Cardiac muscle cell (in vitro differentiated cells and primary cell): ENCODE results near the gene PCBD1. TPM values are rescaled to one million over a fixed set of nuclear protein-coding genes. Genes with fewer than 3 reads are reported as not detected.

Source experiments
- DNase-seq, 2 donors: peaks; one replicate each; pipeline versions ENCODE4 v3.0.0 to v3.0.0-alpha.2; 2010 to 2017; ENCODE audit warnings: low read depth in 1 of 2, low spot score in 1 of 2
- H3K27ac ChIP-seq: fragments of 200-600 bp; sonication (generic); 2 replicates; pipeline ENCODE4 v1.5.1; 2016
- H3K27me3 ChIP-seq: fragments of 200-600 bp; sonication (generic); 2 replicates; pipeline ENCODE4 v1.6.0; 2016; ENCODE audit warnings: control low read depth
- H3K36me3 ChIP-seq: fragments of 200-600 bp; sonication (generic); 2 replicates; pipeline ENCODE4 v1.5.1; 2016; ENCODE audit warnings: control low read depth
- H3K4me1 ChIP-seq: fragments of 200-600 bp; sonication (generic); 2 replicates; pipeline ENCODE4 v1.8.1; 2017; ENCODE audit warnings: low read depth, mild to moderate bottlenecking, mixed run types
- H3K4me3 ChIP-seq: fragments of 200-600 bp; sonication (generic); 2 replicates; pipeline ENCODE4 v1.5.1; 2016; ENCODE audit warnings: mild to moderate bottlenecking
- H3K9me3 ChIP-seq: fragments of 200-600 bp; sonication (generic); 2 replicates; pipeline ENCODE4 v1.5.1; 2017; ENCODE audit warnings: low read depth, mild to moderate bottlenecking, control low read depth
- CTCF ChIP-seq: IDR thresholded peaks from 2 replicates; pipeline ENCODE4 v1.5.1; 2012; ENCODE audit warnings: low read depth, mild to moderate bottlenecking, low read length
- polyA plus RNA-seq: library from polyadenylated mRNA; unstranded; fragments of >200 nt; fragmentation: Nextera tagmentation; extraction: Ambion mirVana; gene quantifications from 2 replicates; pipeline ENCODE4 v1.2.1, GENCODE V29; 2016
- total RNA-seq: library from RNA; depleted of rRNA; stranded (reverse); fragments of >200 nt; gene quantifications from 2 replicates; pipeline ENCODE4 v1.2.3, GENCODE V29; 2016

PCBD1 gene
- total and polyA plus RNA-seq, 2 experiments from 2014 or later, result 145 to 264 TPM

- no peak for DNase-seq
- H3K36me3 ChIP-seq, result no peaks in the 10 kb centered on the region
- H3K9me3 ChIP-seq, result no peaks in the 10 kb centered on the region
- H3K4me3 ChIP-seq, result no peak overlapping the region
- TF ChIP-seq CTCF, result no peak
- H3K4me1 ChIP-seq, result peaks cover 11% of the 10 kb centered on the region
- no peak overlapping the region for H3K27ac ChIP-seq
- no peaks in the 10 kb centered on the region for H3K27me3 ChIP-seq
Measured at GRCh38 chr10:70912556-70912955, 24.2 kb upstream of the PCBD1 start.

- Histone ChIP-seq H3K4me3 (no peak overlapping the region), H3K9me3 (no peaks in the 10 kb centered on the region), H3K27me3 (no peaks in the 10 kb centered on the region), H3K4me1 (peaks cover 15% of the 10 kb centered on the region), H3K27ac (no peak overlapping the region), H3K36me3 (no peaks in the 10 kb centered on the region)
- no peak for TF ChIP-seq CTCF
- no peak for DNase-seq
Measured at GRCh38 chr10:70911386-70911785, 23.0 kb upstream of the PCBD1 start.

GRCh38 chr10:70910486-70911341 is 22.3 kb upstream of the PCBD1 start:
- H3K27me3 ChIP-seq, result no peaks in the 10 kb centered on the region
- H3K9me3 ChIP-seq, result no peaks in the 10 kb centered on the region
- H3K36me3 ChIP-seq, result no peaks in the 10 kb centered on the region
- H3K27ac ChIP-seq, result no peak overlapping the region
- DNase-seq, result no peak
- H3K4me3 ChIP-seq, result no peak overlapping the region
- no peak for TF ChIP-seq CTCF
- H3K4me1 ChIP-seq, result peaks cover 15% of the 10 kb centered on the region

- H3K27me3 ChIP-seq, result no peaks in the 10 kb centered on the region
- DNase-seq, result no peak
- TF ChIP-seq CTCF, result no peak
- no peaks in the 10 kb centered on the region for H3K36me3 ChIP-seq
- peaks cover 15% of the 10 kb centered on the region for H3K4me1 ChIP-seq
- no peak overlapping the region for H3K27ac ChIP-seq
- no peaks in the 10 kb centered on the region for H3K9me3 ChIP-seq
- H3K4me3 ChIP-seq, result no peak overlapping the region
Measured at GRCh38 chr10:70909326-70909935, 21.1 kb upstream of the PCBD1 start.

GRCh38 chr10:70908406-70909296 is 20.3 kb upstream of the PCBD1 start:
- TF ChIP-seq CTCF, result no peak
- Histone ChIP-seq H3K4me3 (no peak overlapping the region), H3K9me3 (no peaks in the 10 kb centered on the region), H3K4me1 (peaks cover 15% of the 10 kb centered on the region), H3K27me3 (no peaks in the 10 kb centered on the region), H3K36me3 (no peaks in the 10 kb centered on the region), H3K27ac (peak overlapping the region; percentile 10)
- DNase-seq, result no peak
